DOHH2 (cell line): ENCODE measurements around the gene USH2A.

ENCODE experiments used
- H3F3A ChIP-seq: fragments of 200-600 bp; sonication (generic), shearing (Covaris generic); 2 replicates; pipeline ENCODE4 v1.6.0; 2016; ENCODE audit warnings: antibody characterized with exemption, mild to moderate bottlenecking; ENCODE audit not compliant: control insufficient read depth, insufficient read depth
- H3K27ac ChIP-seq: fragments of 200-600 bp; sonication (generic); 2 replicates; pipeline ENCODE4 v1.5.1; 2014; ENCODE audit warnings: low read depth, mild to moderate bottlenecking, low read length, moderate library complexity
- H3K27me3 ChIP-seq: fragments of 200-600 bp; sonication (generic); 2 replicates; pipeline ENCODE4 v1.6.1; 2014; ENCODE audit warnings: mild to moderate bottlenecking, low read length, mixed read lengths; ENCODE audit not compliant: control insufficient read depth
- H3K36me3 ChIP-seq: fragments of 200-600 bp; sonication (generic); 2 replicates; pipeline ENCODE4 v1.6.1; 2014; ENCODE audit warnings: mild to moderate bottlenecking, low read length, moderate library complexity, mixed read lengths; ENCODE audit not compliant: control insufficient read depth
- H3K4me1 ChIP-seq: fragments of 200-600 bp; sonication (generic); 2 replicates; pipeline ENCODE4 v1.6.1; 2014; ENCODE audit warnings: mild to moderate bottlenecking, low read length, mixed read lengths; ENCODE audit not compliant: control insufficient read depth
- H3K4me2 ChIP-seq: fragments of 200-600 bp; sonication (generic); 2 replicates; pipeline ENCODE4 v1.6.0; 2014; ENCODE audit warnings: mild to moderate bottlenecking, low read length, moderate library complexity
- H3K4me3 ChIP-seq: fragments of 200-600 bp; sonication (generic); 2 replicates; pipeline ENCODE4 v1.5.1; 2014; ENCODE audit warnings: mild to moderate bottlenecking, low read length, mixed read lengths
- H3K79me2 ChIP-seq: fragments of 200-600 bp; sonication (generic); 2 replicates; pipeline ENCODE4 v1.6.1; 2014; ENCODE audit warnings: mild to moderate bottlenecking, low read length, mixed read lengths; ENCODE audit not compliant: control insufficient read depth
- H3K9me2 ChIP-seq: fragments of 200-600 bp; sonication (generic); replicated peaks from 2 replicates; pipeline ENCODE4 v1.6.1; 2014; ENCODE audit warnings: mild to moderate bottlenecking, low read length, mixed read lengths; ENCODE audit not compliant: control insufficient read depth
- H3K9me3 ChIP-seq: fragments of 200-600 bp; sonication (generic); 2 replicates; pipeline ENCODE4 v1.6.1; 2014; ENCODE audit warnings: antibody characterized with exemption, low read length, mixed read lengths; ENCODE audit not compliant: control insufficient read depth, insufficient read depth
- H4K20me1 ChIP-seq: fragments of 200-600 bp; sonication (generic); 2 replicates; pipeline ENCODE4 v1.6.0; 2014; ENCODE audit warnings: low read depth, mild to moderate bottlenecking, antibody characterized with exemption, low read length, moderate library complexity; ENCODE audit not compliant: control insufficient read depth, insufficient read depth
- EZH2phosphoT487 ChIP-seq: fragments of 200-600 bp; sonication (generic); IDR thresholded peaks from 2 replicates; pipeline ENCODE4 v1.6.1; 2017; ENCODE audit warnings: borderline replicate concordance, mild to moderate bottlenecking, antibody characterized with exemption, low read length, moderate library complexity, mixed read lengths
- TF ChIP-seq, protein P1 (sequence below): fragments of 200-600 bp; sonication (generic); IDR thresholded peaks from one replicate; pipeline ENCODE4 v1.5.1; 2014; ENCODE audit warnings: antibody characterized with exemption, mild to moderate bottlenecking, low read depth, low read length; ENCODE audit not compliant: poor library complexity, severe bottlenecking

The USH2A gene

DNA sequence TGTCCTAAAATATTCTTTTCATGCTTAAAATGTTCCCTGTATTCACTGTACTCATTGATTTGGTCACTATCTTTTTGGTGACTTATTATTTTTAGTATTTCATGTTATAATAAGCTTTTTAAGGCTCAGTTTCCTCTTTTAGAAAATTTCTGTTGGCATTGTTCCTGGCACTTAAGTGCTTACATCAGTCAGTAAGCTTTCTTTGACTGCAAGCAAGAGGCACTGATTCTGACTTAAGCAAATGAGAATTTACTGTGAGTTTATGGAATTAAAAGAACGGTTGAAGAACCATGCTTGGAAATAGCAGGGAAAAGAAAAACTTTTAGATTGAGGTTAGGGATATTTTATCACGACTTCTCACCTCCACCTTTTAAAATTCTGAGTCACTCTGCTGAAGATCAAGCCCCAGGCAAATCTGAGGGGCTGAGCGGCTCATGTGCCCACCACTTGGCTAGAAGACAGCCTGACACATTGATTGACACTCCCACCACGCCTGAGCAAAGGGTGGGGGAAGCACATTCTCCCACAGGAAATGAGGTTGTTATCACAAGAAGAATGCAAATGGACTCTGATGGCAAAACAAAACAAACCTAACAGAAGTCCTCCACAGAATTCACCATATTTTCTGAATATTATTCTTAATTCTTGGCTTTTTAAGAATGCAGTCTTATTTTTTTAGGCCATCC, 753.3 kb downstream of the USH2A start:
- H3K4me1 ChIP-seq = no peaks in the 10 kb centered on the region
- no peak overlapping the region for H3K27ac ChIP-seq
- no peaks in the 10 kb centered on the region for H3K9me3 ChIP-seq
- no peaks in the 10 kb centered on the region for H3K9me2 ChIP-seq
- H3K4me3 ChIP-seq = no peak overlapping the region
- no peaks in the 10 kb centered on the region for H3K36me3 ChIP-seq
- H3K4me2 ChIP-seq = no peak overlapping the region
- no peaks in the 10 kb centered on the region for H3K27me3 ChIP-seq
- H3F3A ChIP-seq = no peaks in the 10 kb centered on the region
- H3K79me2 ChIP-seq = no peaks in the 10 kb centered on the region
- H4K20me1 ChIP-seq = no peaks in the 10 kb centered on the region
- TF ChIP-seq, protein P1, sequence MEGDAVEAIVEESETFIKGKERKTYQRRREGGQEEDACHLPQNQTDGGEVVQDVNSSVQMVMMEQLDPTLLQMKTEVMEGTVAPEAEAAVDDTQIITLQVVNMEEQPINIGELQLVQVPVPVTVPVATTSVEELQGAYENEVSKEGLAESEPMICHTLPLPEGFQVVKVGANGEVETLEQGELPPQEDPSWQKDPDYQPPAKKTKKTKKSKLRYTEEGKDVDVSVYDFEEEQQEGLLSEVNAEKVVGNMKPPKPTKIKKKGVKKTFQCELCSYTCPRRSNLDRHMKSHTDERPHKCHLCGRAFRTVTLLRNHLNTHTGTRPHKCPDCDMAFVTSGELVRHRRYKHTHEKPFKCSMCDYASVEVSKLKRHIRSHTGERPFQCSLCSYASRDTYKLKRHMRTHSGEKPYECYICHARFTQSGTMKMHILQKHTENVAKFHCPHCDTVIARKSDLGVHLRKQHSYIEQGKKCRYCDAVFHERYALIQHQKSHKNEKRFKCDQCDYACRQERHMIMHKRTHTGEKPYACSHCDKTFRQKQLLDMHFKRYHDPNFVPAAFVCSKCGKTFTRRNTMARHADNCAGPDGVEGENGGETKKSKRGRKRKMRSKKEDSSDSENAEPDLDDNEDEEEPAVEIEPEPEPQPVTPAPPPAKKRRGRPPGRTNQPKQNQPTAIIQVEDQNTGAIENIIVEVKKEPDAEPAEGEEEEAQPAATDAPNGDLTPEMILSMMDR = no peak
- TF ChIP-seq EZH2phosphoT487 = no peak

- Histone ChIP-seq H3F3A (no peaks in the 10 kb centered on the region), H3K4me2 (no peak overlapping the region), H3K4me3 (no peak overlapping the region), H3K27ac (no peak overlapping the region), H3K79me2 (no peaks in the 10 kb centered on the region), H3K9me3 (no peaks in the 10 kb centered on the region), H3K36me3 (no peaks in the 10 kb centered on the region), H3K4me1 (no peaks in the 10 kb centered on the region), H4K20me1 (no peaks in the 10 kb centered on the region), H3K9me2 (no peaks in the 10 kb centered on the region), H3K27me3 (no peaks in the 10 kb centered on the region)
- no peak for TF ChIP-seq EZH2phosphoT487
- TF ChIP-seq, protein P1 = no peak
These were observed 755.5 kb downstream of the USH2A start for GRCh38 chr1:215667761-215668160.

- Histone ChIP-seq H3F3A (no peaks in the 10 kb centered on the region), H3K4me3 (no peak overlapping the region), H4K20me1 (no peaks in the 10 kb centered on the region), H3K9me3 (no peaks in the 10 kb centered on the region), H3K27ac (no peak overlapping the region), H3K9me2 (no peaks in the 10 kb centered on the region), H3K27me3 (no peaks in the 10 kb centered on the region), H3K4me1 (no peaks in the 10 kb centered on the region), H3K36me3 (no peaks in the 10 kb centered on the region), H3K4me2 (no peak overlapping the region), H3K79me2 (no peaks in the 10 kb centered on the region)
- TF ChIP-seq EZH2phosphoT487 = no peak
- TF ChIP-seq, protein P1 = no peak
These were observed 758.0 kb downstream of the USH2A start for GRCh38 chr1:215665215-215665614.
